GM23248 (cell line): Measurements from ENCODE around the gene BIRC7.

ENCODE experiments used
- EZH2 ChIP-seq: fragments of 200-600 bp; sonication (generic); IDR thresholded peaks from 2 replicates; pipeline ENCODE4 v1.6.1; 2018; ENCODE audit warnings: antibody characterized with exemption, mild to moderate bottlenecking; ENCODE audit not compliant: insufficient read depth, poor library complexity, severe bottlenecking
- EZH2phosphoT487 ChIP-seq: fragments of 200-600 bp; sonication (generic); IDR thresholded peaks from 2 replicates; pipeline ENCODE4 v1.6.1; 2018; ENCODE audit warnings: antibody characterized with exemption, moderate library complexity, mild to moderate bottlenecking, low read depth; ENCODE audit not compliant: insufficient read depth

GRCh38 chr20:63256954-63257353 lies 21.2 kb downstream of the BIRC7 start:
- TF ChIP-seq EZH2 (no peak), EZH2phosphoT487 (no peak)
